Temporal lobe (tissue), 1 donor: Measurements from ENCODE around the gene PCBP3. TPM values are rescaled to one million over a fixed set of nuclear protein-coding genes. Genes with fewer than 3 reads are reported as not detected.

ENCODE experiments used
- total RNA-seq: library from RNA; depleted of rRNA; stranded (reverse); fragments of >200 nt; gene quantifications from one replicate; pipeline ENCODE4 v1.2.3, GENCODE V29; 2014

PCBP3 gene
- total RNA-seq, 1 donor from 2014 or later = 2.7 TPM

Other genes with a start within 250 kb of the PCBP3 start
- 17.0 TPM for gene COL18A1, start 238.6 kb upstream of the PCBP3 start, total RNA-seq
- 7.4 TPM for gene SLC19A1, start 101.3 kb upstream of the PCBP3 start, total RNA-seq